ENCODE measurements around the gene SPATA7.
A peak's percentile ranks its signal among the peaks of the same experiment; 100 is the strongest.

GRCh38 chr14:88385212-88386101 is at the start of gene SPATA7:
- TF ChIP-seq CTCF (IDR thresholded peaks at IDR 0.05), result no peak
- peak; percentile 80 to 95 for TF ChIP-seq POLR2AphosphoS5 (IDR thresholded peaks at IDR 0.05; ENCODE audit: insufficient read depth in 1 of 2, low read depth in 1 of 2)
